ENCODE results near the gene ATXN1L.

The ATXN1L gene

DNA sequence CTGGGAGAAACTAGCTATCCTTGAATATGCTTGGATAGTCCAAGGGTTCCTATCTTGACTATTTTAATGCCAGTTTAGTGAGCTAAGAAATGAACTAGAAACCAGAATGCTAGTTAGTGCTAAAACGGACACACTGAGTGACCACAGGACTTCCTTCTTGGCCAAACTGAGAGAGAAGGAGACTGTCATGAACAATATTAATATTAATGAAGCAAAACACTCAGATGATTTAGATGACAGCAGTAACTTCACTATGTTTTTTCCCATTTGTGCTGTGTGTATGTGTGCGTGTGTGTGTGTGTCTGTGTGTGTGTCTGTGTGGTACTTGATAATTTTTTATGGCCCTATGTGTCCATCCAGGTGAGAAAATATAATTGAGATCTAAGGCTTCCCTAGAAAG, 2.2 kb upstream of the ATXN1L start:
- Histone ChIP-seq H2BK15ac (replicated peaks; ENCODE audit: low read depth) (no peak overlapping the region), H3K4ac (ENCODE audit: low read depth, low read length) (no peak overlapping the region), H3K23ac (ENCODE audit: low read length) (no peak overlapping the region), H3K79me1 (ENCODE audit: low read length) (peaks cover 13% of the 10 kb centered on the region), H3K9ac (ENCODE audit: low read length) (no peak overlapping the region), H3K4me2 (ENCODE audit: low read length) (no peak overlapping the region), H4K5ac (ENCODE audit: low read length) (no peak overlapping the region), H3K18ac (ENCODE audit: low read length) (no peak overlapping the region), H4K8ac (ENCODE audit: low read depth, low read length) (no peak overlapping the region), H3K27me3 (ENCODE audit: insufficient read depth, low read length, poor library complexity) (no peaks in the 10 kb centered on the region), H3K56ac (ENCODE audit: low read length) (no peak overlapping the region), H2BK5ac (ENCODE audit: low read length) (no peak overlapping the region), H2BK120ac (ENCODE audit: low read depth, low read length) (no peak overlapping the region), H3K27ac (ENCODE audit: low read depth, low read length) (no peak overlapping the region), H2AK5ac (ENCODE audit: low read length) (no peak overlapping the region), H3K4me1 (ENCODE audit: control insufficient read depth, low read depth, low read length) (peaks cover 3% of the 10 kb centered on the region), H3K4me3 (ENCODE audit: low read length) (no peak overlapping the region), H3K36me3 (ENCODE audit: control insufficient read depth, insufficient read depth, low read length) (no peaks in the 10 kb centered on the region), H3K79me2 (ENCODE audit: control insufficient read depth, insufficient read depth, low read length) (peaks cover 17% of the 10 kb centered on the region)
- DNase-seq = no peak
- WGBS (ENCODE audit: extremely low coverage, insufficient coverage, low lambda C conversion rate) = no CpG with 5 or more reads among the region's 2 CpGs

DNA sequence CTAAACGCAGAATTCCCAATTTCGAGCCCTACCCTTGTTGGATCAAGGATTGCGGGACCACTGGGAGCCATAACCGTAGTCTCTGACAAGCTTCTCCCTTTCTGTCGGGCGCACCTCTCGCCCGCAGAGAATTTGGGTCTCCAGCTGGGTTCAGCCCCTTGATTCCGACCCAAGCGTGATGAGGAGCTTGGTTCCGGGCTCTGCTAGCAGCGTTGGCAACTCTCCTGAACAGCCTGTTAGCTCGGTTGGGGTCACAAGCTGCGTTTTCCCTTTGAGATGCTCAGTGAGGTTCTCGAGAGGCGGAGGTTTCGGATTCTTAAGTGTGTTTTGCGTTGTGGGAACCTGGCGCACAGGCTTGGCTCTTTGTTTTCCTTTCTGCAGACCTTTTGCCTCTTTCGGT, 655 bp downstream of the ATXN1L start:
- peak overlapping the region; percentile 5 for H3K4ac ChIP-seq (ENCODE audit: low read depth, low read length)
- H2AK5ac ChIP-seq (ENCODE audit: low read length) = no peak overlapping the region
- peaks cover 9% of the 10 kb centered on the region for H3K36me3 ChIP-seq (ENCODE audit: control insufficient read depth, insufficient read depth, low read length)
- no peak overlapping the region for H2BK15ac ChIP-seq (replicated peaks; ENCODE audit: low read depth)
- no CpG with 5 or more reads among the region's 20 CpGs for WGBS (ENCODE audit: extremely low coverage, insufficient coverage, low lambda C conversion rate)
- H3K79me2 ChIP-seq (ENCODE audit: control insufficient read depth, insufficient read depth, low read length) = peaks cover 17% of the 10 kb centered on the region
- H2BK5ac ChIP-seq (ENCODE audit: low read length) = no peak overlapping the region
- peak overlapping the region; percentile 95 for H3K56ac ChIP-seq (ENCODE audit: low read length)
- H3K4me2 ChIP-seq (ENCODE audit: low read length) = peak overlapping the region; percentile 100
- H3K27ac ChIP-seq (ENCODE audit: low read depth, low read length) = no peak overlapping the region
- H4K5ac ChIP-seq (ENCODE audit: low read length) = no peak overlapping the region
- peaks cover 13% of the 10 kb centered on the region for H3K79me1 ChIP-seq (ENCODE audit: low read length)
- H2BK120ac ChIP-seq (ENCODE audit: low read depth, low read length) = no peak overlapping the region
- H3K23ac ChIP-seq (ENCODE audit: low read length) = no peak overlapping the region
- H3K18ac ChIP-seq (ENCODE audit: low read length) = no peak overlapping the region
- H3K27me3 ChIP-seq (ENCODE audit: insufficient read depth, low read length, poor library complexity) = no peaks in the 10 kb centered on the region
- peak overlapping the region; percentile 73 for H3K9ac ChIP-seq (ENCODE audit: low read length)
- H4K8ac ChIP-seq (ENCODE audit: low read depth, low read length) = no peak overlapping the region
- H3K4me3 ChIP-seq (ENCODE audit: low read length) = peak overlapping the region; percentile 97
- H3K4me1 ChIP-seq (ENCODE audit: control insufficient read depth, low read depth, low read length) = peaks cover 3% of the 10 kb centered on the region
- DNase-seq = peak; percentile 18

DNA sequence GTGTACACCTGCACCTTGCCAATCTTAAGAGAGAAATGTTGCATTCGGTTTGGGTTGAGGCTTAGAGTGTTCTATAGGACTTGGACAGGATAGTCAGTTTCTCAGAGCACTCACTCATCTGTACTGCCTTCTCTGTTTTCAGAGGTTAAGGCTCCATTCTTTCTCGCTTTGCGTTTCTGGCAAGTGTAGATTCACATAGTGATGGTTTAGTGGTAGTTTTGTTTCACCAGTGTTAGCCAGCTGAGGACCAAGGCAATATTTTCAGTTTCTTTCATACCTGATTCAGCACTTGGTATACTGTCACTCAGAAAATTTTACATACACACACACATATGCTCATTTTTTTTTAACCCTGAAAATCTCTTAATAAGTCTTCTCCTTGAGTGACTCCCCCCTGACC, 1.3 kb downstream of the ATXN1L start:
- Histone ChIP-seq H3K23ac (ENCODE audit: low read length) (no peak overlapping the region), H3K4ac (ENCODE audit: low read depth, low read length) (no peak overlapping the region), H3K27me3 (ENCODE audit: insufficient read depth, low read length, poor library complexity) (no peaks in the 10 kb centered on the region), H3K36me3 (ENCODE audit: control insufficient read depth, insufficient read depth, low read length) (peaks cover 9% of the 10 kb centered on the region), H3K4me1 (ENCODE audit: control insufficient read depth, low read depth, low read length) (peaks cover 3% of the 10 kb centered on the region), H4K8ac (ENCODE audit: low read depth, low read length) (no peak overlapping the region), H3K79me1 (ENCODE audit: low read length) (peaks cover 14% of the 10 kb centered on the region), H3K18ac (ENCODE audit: low read length) (no peak overlapping the region), H3K4me3 (ENCODE audit: low read length) (no peak overlapping the region), H2BK15ac (replicated peaks; ENCODE audit: low read depth) (no peak overlapping the region), H3K4me2 (ENCODE audit: low read length) (peak overlapping the region; percentile 100), H3K56ac (ENCODE audit: low read length) (peak overlapping the region; percentile 95), H3K27ac (ENCODE audit: low read depth, low read length) (no peak overlapping the region), H2AK5ac (ENCODE audit: low read length) (no peak overlapping the region), H2BK120ac (ENCODE audit: low read depth, low read length) (no peak overlapping the region), H3K79me2 (ENCODE audit: control insufficient read depth, insufficient read depth, low read length) (peaks cover 17% of the 10 kb centered on the region), H3K9ac (ENCODE audit: low read length) (peak overlapping the region; percentile 73), H2BK5ac (ENCODE audit: low read length) (no peak overlapping the region), H4K5ac (ENCODE audit: low read length) (no peak overlapping the region)
- no peak for DNase-seq
- no CpG with 5 or more reads among the region's 3 CpGs for WGBS (ENCODE audit: extremely low coverage, insufficient coverage, low lambda C conversion rate)

DNA sequence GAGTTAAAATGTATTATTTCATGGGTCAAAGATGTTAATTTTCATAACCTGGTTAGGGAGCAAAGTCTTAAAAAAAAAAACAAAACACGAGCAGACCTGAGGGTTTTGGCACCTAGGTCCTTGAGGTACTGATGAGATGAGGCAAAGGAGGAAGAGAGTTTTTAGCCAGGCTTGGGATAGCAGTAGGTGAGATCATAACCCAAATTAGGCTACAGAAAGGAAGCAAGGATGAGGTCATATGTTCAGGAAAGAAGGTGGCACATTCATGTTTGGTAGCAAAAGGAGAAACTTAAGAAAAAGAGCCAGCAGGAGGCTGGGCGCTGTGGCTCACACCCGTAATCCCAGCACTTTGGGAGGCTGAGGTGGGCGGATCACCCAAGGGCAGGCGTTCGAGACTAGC, 2.8 kb downstream of the ATXN1L start:
- Histone ChIP-seq H3K27ac (ENCODE audit: low read depth, low read length) (no peak overlapping the region), H2BK15ac (replicated peaks; ENCODE audit: low read depth) (no peak overlapping the region), H2BK5ac (ENCODE audit: low read length) (no peak overlapping the region), H3K23ac (ENCODE audit: low read length) (no peak overlapping the region), H3K79me2 (ENCODE audit: control insufficient read depth, insufficient read depth, low read length) (peaks cover 17% of the 10 kb centered on the region), H3K4ac (ENCODE audit: low read depth, low read length) (no peak overlapping the region), H3K56ac (ENCODE audit: low read length) (no peak overlapping the region), H3K36me3 (ENCODE audit: control insufficient read depth, insufficient read depth, low read length) (peaks cover 9% of the 10 kb centered on the region), H3K4me3 (ENCODE audit: low read length) (no peak overlapping the region), H3K18ac (ENCODE audit: low read length) (no peak overlapping the region), H2BK120ac (ENCODE audit: low read depth, low read length) (no peak overlapping the region), H3K4me2 (ENCODE audit: low read length) (no peak overlapping the region), H3K79me1 (ENCODE audit: low read length) (peaks cover 14% of the 10 kb centered on the region), H4K5ac (ENCODE audit: low read length) (no peak overlapping the region), H4K8ac (ENCODE audit: low read depth, low read length) (no peak overlapping the region), H3K27me3 (ENCODE audit: insufficient read depth, low read length, poor library complexity) (no peaks in the 10 kb centered on the region), H3K9ac (ENCODE audit: low read length) (no peak overlapping the region), H3K4me1 (ENCODE audit: control insufficient read depth, low read depth, low read length) (peaks cover 3% of the 10 kb centered on the region), H2AK5ac (ENCODE audit: low read length) (no peak overlapping the region)
- no peak for DNase-seq
- no CpG with 5 or more reads among the region's 6 CpGs for WGBS (ENCODE audit: extremely low coverage, insufficient coverage, low lambda C conversion rate)

DNA sequence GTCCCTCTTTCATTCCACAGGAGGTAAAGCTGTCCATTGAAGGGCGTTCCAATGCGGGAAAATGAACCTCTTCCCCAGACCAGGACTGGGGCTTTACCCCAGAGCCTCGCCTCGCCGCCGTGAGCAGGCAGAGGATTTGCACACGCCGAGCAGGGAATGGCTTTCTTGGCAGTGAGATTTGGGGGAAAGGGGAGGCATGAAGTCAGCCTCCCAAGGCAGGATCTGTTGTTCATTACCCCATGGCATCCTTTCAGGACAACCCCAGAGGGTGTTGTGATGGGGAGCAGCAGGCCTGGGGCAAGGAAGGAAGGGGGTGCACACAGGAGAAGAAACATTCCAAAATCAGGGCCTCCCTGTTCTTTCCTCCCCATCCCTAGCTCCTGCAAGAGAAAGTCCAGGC, 6.0 kb downstream of the ATXN1L start:
- no peak overlapping the region for H4K5ac ChIP-seq (ENCODE audit: low read length)
- H3K4me2 ChIP-seq (ENCODE audit: low read length) = no peak overlapping the region
- H3K4ac ChIP-seq (ENCODE audit: low read depth, low read length) = no peak overlapping the region
- H3K79me1 ChIP-seq (ENCODE audit: low read length) = peaks cover 11% of the 10 kb centered on the region
- H3K4me1 ChIP-seq (ENCODE audit: control insufficient read depth, low read depth, low read length) = peaks cover 3% of the 10 kb centered on the region
- H3K27me3 ChIP-seq (ENCODE audit: insufficient read depth, low read length, poor library complexity) = no peaks in the 10 kb centered on the region
- no peak overlapping the region for H2BK15ac ChIP-seq (replicated peaks; ENCODE audit: low read depth)
- H2BK120ac ChIP-seq (ENCODE audit: low read depth, low read length) = no peak overlapping the region
- no peak overlapping the region for H2BK5ac ChIP-seq (ENCODE audit: low read length)
- H3K27ac ChIP-seq (ENCODE audit: low read depth, low read length) = no peak overlapping the region
- H3K9ac ChIP-seq (ENCODE audit: low read length) = no peak overlapping the region
- no CpG with 5 or more reads among the region's 8 CpGs for WGBS (ENCODE audit: extremely low coverage, insufficient coverage, low lambda C conversion rate)
- no peak overlapping the region for H2AK5ac ChIP-seq (ENCODE audit: low read length)
- no peak overlapping the region for H3K56ac ChIP-seq (ENCODE audit: low read length)
- H3K79me2 ChIP-seq (ENCODE audit: control insufficient read depth, insufficient read depth, low read length) = peaks cover 10% of the 10 kb centered on the region
- H3K23ac ChIP-seq (ENCODE audit: low read length) = no peak overlapping the region
- H3K18ac ChIP-seq (ENCODE audit: low read length) = no peak overlapping the region
- H3K36me3 ChIP-seq (ENCODE audit: control insufficient read depth, insufficient read depth, low read length) = peaks cover 9% of the 10 kb centered on the region
- no peak for DNase-seq
- no peak overlapping the region for H4K8ac ChIP-seq (ENCODE audit: low read depth, low read length)
- no peak overlapping the region for H3K4me3 ChIP-seq (ENCODE audit: low read length)

DNA sequence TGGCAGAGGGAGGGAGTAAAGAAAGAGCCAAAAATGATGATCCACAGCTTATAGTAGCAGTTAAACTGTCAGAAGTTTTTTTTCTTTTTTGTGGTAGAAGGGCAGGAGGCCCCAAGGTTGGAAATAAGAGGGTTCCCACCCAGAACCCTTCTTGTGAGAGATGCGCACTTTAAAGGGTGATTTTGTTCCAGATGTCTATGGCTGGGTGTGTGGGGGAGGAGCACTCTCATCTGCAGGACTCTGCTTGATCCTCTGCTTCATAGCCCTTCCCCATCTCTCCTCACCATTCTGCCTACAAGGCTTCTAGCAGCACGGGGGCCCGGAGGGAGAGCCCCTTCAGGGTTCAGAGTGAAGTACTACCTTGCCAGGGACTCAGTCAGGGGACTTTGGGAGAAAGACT, 6.4 kb downstream of the ATXN1L start:
- Histone ChIP-seq H3K4me3 (ENCODE audit: low read length) (no peak overlapping the region), H3K4me1 (ENCODE audit: control insufficient read depth, low read depth, low read length) (no peaks in the 10 kb centered on the region), H4K8ac (ENCODE audit: low read depth, low read length) (no peak overlapping the region), H2AK5ac (ENCODE audit: low read length) (no peak overlapping the region), H3K56ac (ENCODE audit: low read length) (no peak overlapping the region), H3K18ac (ENCODE audit: low read length) (no peak overlapping the region), H3K27me3 (ENCODE audit: insufficient read depth, low read length, poor library complexity) (no peaks in the 10 kb centered on the region), H3K79me2 (ENCODE audit: control insufficient read depth, insufficient read depth, low read length) (peaks cover 6% of the 10 kb centered on the region), H3K36me3 (ENCODE audit: control insufficient read depth, insufficient read depth, low read length) (peaks cover 9% of the 10 kb centered on the region), H3K9ac (ENCODE audit: low read length) (no peak overlapping the region), H4K5ac (ENCODE audit: low read length) (no peak overlapping the region), H3K23ac (ENCODE audit: low read length) (no peak overlapping the region), H2BK120ac (ENCODE audit: low read depth, low read length) (no peak overlapping the region), H3K27ac (ENCODE audit: low read depth, low read length) (no peak overlapping the region), H3K4me2 (ENCODE audit: low read length) (no peak overlapping the region), H3K4ac (ENCODE audit: low read depth, low read length) (no peak overlapping the region), H2BK5ac (ENCODE audit: low read length) (no peak overlapping the region), H2BK15ac (replicated peaks; ENCODE audit: low read depth) (no peak overlapping the region), H3K79me1 (ENCODE audit: low read length) (peaks cover 7% of the 10 kb centered on the region)
- no peak for DNase-seq
- no CpG with 5 or more reads among the region's 3 CpGs for WGBS (ENCODE audit: extremely low coverage, insufficient coverage, low lambda C conversion rate)

Measured in mesendoderm (in vitro differentiated cells).